GM18520 (cell line): Measurements from ENCODE around the gene SUN5.

ENCODE experiments used
- ATAC-seq: cut with Tn5 transposase; IDR thresholded peaks from one replicate; pipeline ENCODE4 v1.9.1; 2021; ENCODE audit not compliant: unreplicated experiment

SUN5 gene

GRCh38 chr20:33014336-33015113 lies 10.3 kb upstream of the SUN5 start:
- no peak for ATAC-seq

GRCh38 chr20:33013701-33014326 lies 9.6 kb upstream of the SUN5 start:
- no peak for ATAC-seq

- no peak for ATAC-seq
These were observed 8.3 kb upstream of the SUN5 start for GRCh38 chr20:33012327-33013189.

GRCh38 chr20:33010674-33011449 lies 6.6 kb upstream of the SUN5 start:
- ATAC-seq = no peak

GRCh38 chr20:33010133-33010504 lies 5.9 kb upstream of the SUN5 start:
- no peak for ATAC-seq

- no peak for ATAC-seq
These were observed 5.2 kb upstream of the SUN5 start for GRCh38 chr20:33009214-33010132.

GRCh38 chr20:33008336-33009213 lies 4.3 kb upstream of the SUN5 start:
- no peak for ATAC-seq

- no peak for ATAC-seq
These were observed 3.4 kb upstream of the SUN5 start, which contains the start of gene BPIFB2 for GRCh38 chr20:33007376-33008335. BPIFB2 (plus strand) TSS chr20:33007704; CDS start chr20:33008575, 871 bp downstream.

GRCh38 chr20:33006776-33007375 lies 2.6 kb upstream of the SUN5 start:
- no peak for ATAC-seq

GRCh38 chr20:33005908-33006775 lies 1.9 kb upstream of the SUN5 start:
- no peak for ATAC-seq

GRCh38 chr20:33005132-33005566 lies 916 bp upstream of the SUN5 start:
- no peak for ATAC-seq

GRCh38 chr20:33002087-33002808 lies 2.0 kb downstream of the SUN5 start:
- no peak for ATAC-seq

- ATAC-seq = no peak
These were observed 3.3 kb downstream of the SUN5 start for GRCh38 chr20:33000802-33001466.

GRCh38 chr20:32999603-33000250 lies 4.5 kb downstream of the SUN5 start:
- no peak for ATAC-seq

GRCh38 chr20:32997431-32997830 lies 6.8 kb downstream of the SUN5 start:
- ATAC-seq = no peak
